ENCODE measurements around the gene PRSS22. TPM values are rescaled to one million over a fixed set of nuclear protein-coding genes. Genes with fewer than 3 reads are reported as not detected.

PRSS22 gene
- total RNA-seq, 1 donor from 2014 or later: 23.3 TPM

DNA sequence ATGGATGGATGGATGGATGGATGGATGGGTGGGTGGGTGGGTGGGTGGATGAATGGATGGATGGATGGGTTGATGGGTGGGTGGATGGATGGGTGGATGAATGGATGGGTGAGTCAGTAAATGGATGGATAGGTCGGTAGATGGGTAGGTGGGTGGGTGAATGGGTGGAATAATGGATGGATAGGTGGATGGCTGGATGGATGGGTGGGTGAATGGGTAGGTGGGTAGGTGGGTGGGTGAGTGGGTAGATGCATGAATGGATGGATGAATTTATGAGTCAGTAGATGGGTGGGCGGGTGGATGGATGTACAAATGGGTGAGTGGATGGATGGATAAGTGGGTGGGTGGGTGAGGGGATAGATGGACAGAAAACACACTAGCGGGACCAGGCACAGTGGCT lies 23.0 kb downstream of the PRSS22 start:
- TF ChIP-seq, protein P1, sequence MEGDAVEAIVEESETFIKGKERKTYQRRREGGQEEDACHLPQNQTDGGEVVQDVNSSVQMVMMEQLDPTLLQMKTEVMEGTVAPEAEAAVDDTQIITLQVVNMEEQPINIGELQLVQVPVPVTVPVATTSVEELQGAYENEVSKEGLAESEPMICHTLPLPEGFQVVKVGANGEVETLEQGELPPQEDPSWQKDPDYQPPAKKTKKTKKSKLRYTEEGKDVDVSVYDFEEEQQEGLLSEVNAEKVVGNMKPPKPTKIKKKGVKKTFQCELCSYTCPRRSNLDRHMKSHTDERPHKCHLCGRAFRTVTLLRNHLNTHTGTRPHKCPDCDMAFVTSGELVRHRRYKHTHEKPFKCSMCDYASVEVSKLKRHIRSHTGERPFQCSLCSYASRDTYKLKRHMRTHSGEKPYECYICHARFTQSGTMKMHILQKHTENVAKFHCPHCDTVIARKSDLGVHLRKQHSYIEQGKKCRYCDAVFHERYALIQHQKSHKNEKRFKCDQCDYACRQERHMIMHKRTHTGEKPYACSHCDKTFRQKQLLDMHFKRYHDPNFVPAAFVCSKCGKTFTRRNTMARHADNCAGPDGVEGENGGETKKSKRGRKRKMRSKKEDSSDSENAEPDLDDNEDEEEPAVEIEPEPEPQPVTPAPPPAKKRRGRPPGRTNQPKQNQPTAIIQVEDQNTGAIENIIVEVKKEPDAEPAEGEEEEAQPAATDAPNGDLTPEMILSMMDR (IDR thresholded peaks at IDR 0.05; ENCODE audit: unreplicated experiment): no peak
- Mint-ChIP-seq H3K27me3 (peaks cover 12% of the 10 kb centered on the region), H3K9me3 (ENCODE audit: low read depth) (no peaks in the 10 kb centered on the region), H3K36me3 (ENCODE audit: insufficient read depth) (no peaks in the 10 kb centered on the region), H3K4me3 (ENCODE audit: low read depth) (no peak overlapping the region), H3K27ac (no peak overlapping the region), H3K4me1 (ENCODE audit: low read depth) (peaks cover 3% of the 10 kb centered on the region)
- no peak for DNase-seq (ENCODE audit: low spot score, unreplicated experiment)

DNA sequence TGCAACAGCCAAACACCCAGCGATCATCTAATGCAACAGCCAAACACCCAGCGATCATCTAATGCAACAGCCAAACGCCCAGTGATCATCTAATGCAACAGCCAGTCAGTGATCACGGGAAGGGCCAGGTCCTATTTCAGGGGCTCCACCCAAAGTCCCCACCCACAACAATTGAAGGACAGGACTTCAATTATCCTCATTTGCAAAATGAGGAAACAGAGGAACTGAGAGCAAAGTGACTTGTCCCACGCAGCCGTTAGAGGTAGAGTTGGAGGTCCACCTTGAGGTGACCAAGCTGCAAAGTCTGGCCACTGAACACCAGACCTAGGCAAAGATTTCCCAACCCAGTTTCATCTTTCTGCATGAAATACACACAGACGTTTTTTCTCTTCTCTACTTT lies 24.2 kb downstream of the PRSS22 start:
- Mint-ChIP-seq H3K36me3 (ENCODE audit: insufficient read depth) (no peaks in the 10 kb centered on the region), H3K4me1 (ENCODE audit: low read depth) (peaks cover 3% of the 10 kb centered on the region), H3K27ac (no peak overlapping the region), H3K27me3 (peaks cover 12% of the 10 kb centered on the region), H3K9me3 (ENCODE audit: low read depth) (no peaks in the 10 kb centered on the region), H3K4me3 (ENCODE audit: low read depth) (no peak overlapping the region)
- TF ChIP-seq, protein P1 (IDR thresholded peaks at IDR 0.05; ENCODE audit: unreplicated experiment): no peak
- DNase-seq (ENCODE audit: low spot score, unreplicated experiment): no peak

DNA sequence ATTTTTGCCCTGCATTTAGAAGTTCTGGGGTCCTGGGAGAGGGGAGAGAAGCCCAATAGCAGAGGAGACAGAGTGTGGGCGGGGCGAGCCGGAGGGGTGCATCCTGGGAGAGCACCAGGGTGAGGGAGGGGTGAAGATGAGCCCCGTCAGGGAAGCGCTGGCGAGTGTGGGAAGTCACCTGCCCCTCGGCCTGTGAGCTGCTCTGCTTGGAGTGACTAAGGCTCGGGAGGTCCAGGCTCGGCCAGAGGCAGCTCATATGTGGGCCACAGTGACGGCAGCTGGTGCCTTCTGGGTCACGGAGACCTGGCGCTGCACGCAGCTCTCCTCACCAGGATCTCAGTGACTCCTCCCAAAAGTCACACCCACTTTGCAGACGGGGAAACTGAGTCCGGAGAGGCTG lies 26.8 kb downstream of the PRSS22 start:
- Mint-ChIP-seq H3K27me3 (peaks cover 4% of the 10 kb centered on the region), H3K4me1 (ENCODE audit: low read depth) (peaks cover under 1% of the 10 kb centered on the region), H3K27ac (no peak overlapping the region), H3K4me3 (ENCODE audit: low read depth) (no peak overlapping the region), H3K9me3 (ENCODE audit: low read depth) (no peaks in the 10 kb centered on the region), H3K36me3 (ENCODE audit: insufficient read depth) (no peaks in the 10 kb centered on the region)
- TF ChIP-seq, protein P1 (IDR thresholded peaks at IDR 0.05; ENCODE audit: unreplicated experiment): no peak
- DNase-seq (ENCODE audit: low spot score, unreplicated experiment): no peak

DNA sequence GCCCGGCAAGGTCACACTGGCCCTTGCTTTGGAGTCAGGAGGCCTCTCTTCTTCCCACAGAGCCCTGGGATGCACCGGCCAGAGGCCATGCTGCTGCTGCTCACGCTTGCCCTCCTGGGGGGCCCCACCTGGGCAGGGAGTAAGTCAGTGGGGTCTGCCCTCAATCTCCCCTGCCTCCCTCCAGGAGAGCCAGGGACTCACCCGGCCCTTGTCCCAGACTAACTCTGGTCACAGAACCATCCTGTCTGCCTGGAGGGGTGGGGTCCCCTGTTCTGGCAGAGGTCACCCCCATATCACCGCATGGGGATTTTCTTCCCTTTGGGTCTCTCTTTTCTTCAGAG lies 27.6 kb downstream of the PRSS22 start:
- Mint-ChIP-seq H3K27me3 (peaks cover 4% of the 10 kb centered on the region), H3K4me3 (ENCODE audit: low read depth) (no peak overlapping the region), H3K9me3 (ENCODE audit: low read depth) (no peaks in the 10 kb centered on the region), H3K27ac (no peak overlapping the region), H3K36me3 (ENCODE audit: insufficient read depth) (no peaks in the 10 kb centered on the region), H3K4me1 (ENCODE audit: low read depth) (no peaks in the 10 kb centered on the region)
- DNase-seq (ENCODE audit: low spot score, unreplicated experiment): no peak
- TF ChIP-seq, protein P1 (IDR thresholded peaks at IDR 0.05; ENCODE audit: unreplicated experiment): no peak

DNA sequence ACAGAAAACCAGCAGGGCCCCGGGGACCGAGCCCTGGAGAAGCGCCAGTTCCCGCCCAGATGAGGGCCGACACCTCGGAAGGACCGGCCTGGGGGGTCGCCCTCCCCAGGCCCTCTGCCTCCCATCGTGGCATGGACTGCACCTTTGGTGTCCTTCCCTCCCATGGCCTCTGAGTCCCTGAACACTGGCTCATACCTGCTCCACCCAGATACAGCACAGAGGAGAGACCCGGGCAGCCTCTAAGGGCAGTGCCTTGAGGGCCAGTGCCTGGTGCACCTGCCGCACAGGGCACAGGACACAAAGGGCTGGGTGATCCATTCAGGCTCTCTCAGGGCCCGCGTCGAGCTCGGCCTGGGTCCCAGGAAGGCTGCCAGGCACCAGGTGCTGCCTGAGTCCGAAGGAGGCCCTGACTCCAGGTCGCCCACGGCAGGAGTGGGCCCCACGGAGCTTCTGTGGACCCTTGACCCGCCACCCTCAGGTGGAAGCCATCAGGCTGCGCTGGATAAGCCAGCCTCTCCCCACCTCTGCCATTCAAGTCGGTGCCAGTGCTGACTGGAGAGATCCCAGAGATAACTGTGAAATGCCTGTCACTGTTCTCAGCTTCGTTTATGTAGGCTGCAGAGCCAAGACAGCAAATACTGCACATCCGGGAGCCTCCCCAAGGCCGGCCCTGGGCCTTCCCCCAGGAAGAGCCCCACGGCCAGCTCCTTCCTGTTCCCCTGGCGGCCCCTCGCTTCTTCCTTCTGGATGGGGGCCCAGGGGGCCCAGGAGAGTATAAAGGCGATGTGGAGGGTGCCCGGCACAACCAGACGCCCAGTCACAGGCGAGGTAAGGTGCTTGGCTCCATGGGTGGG lies 28.2 kb downstream of the PRSS22 start, which contains the start of gene ZG16B:
Gene ZG16B (plus strand): TSS at position 803 of the 854 bp plus-strand sequence. CDS start 139 bp downstream, outside the sequence.
- Mint-ChIP-seq H3K9me3 (ENCODE audit: low read depth) (no peaks in the 10 kb centered on the region), H3K36me3 (ENCODE audit: insufficient read depth) (no peaks in the 10 kb centered on the region), H3K27me3 (peaks cover 4% of the 10 kb centered on the region), H3K4me1 (ENCODE audit: low read depth) (no peaks in the 10 kb centered on the region), H3K4me3 (ENCODE audit: low read depth) (no peak within 1 kb of the TSS), H3K27ac (no peak within 1 kb of the TSS)
- TF ChIP-seq, protein P1 (IDR thresholded peaks at IDR 0.05; ENCODE audit: unreplicated experiment): no peak
- no peak for DNase-seq (ENCODE audit: low spot score, unreplicated experiment)

Data from progenitor cell of endocrine pancreas (in vitro differentiated cells).